Transverse colon (tissue), 4 donors: Measurements from ENCODE around the gene PTPRZ1. TPM values are rescaled to one million over a fixed set of nuclear protein-coding genes. Genes with fewer than 3 reads are reported as not detected.

Experiments used
- DNase-seq: peaks from one replicate; pipeline ENCODE4 v3.0.0-alpha.2; 2019
- H3K27ac ChIP-seq, 4 donors: fragments of 200-600 bp; sonication (generic); 2 replicates each; pipeline ENCODE4 v1.5.1; 2016 to 2018; ENCODE audit warnings: inconsistent platforms in 4 of 4
- H3K27me3 ChIP-seq: fragments of 200-600 bp; sonication (generic); 2 replicates; pipeline ENCODE4 v1.5.1; 2017; ENCODE audit warnings: inconsistent platforms
- H3K36me3 ChIP-seq, 4 donors: fragments of 200-600 bp; sonication (generic); 2 replicates each; pipeline ENCODE4 v1.5.1; 2017 to 2019; ENCODE audit warnings: inconsistent platforms in 4 of 4
- H3K4me1 ChIP-seq, 4 donors: fragments of 200-600 bp; sonication (generic); 2 replicates each; pipeline ENCODE4 v1.5.1; 2017 to 2020; ENCODE audit warnings: inconsistent platforms in 4 of 4
- H3K4me3 ChIP-seq, 4 donors: fragments of 200-600 bp; sonication (generic); 1 replicate in 1 of 4; 2 replicates in 3 of 4; pipeline versions ENCODE4 v1.5.1 to v1.6.1; 2017 to 2019; ENCODE audit warnings: inconsistent platforms in 4 of 4
- H3K9me3 ChIP-seq, 2 donors: fragments of 200-600 bp; sonication (generic); 2 replicates each; pipeline ENCODE4 v1.5.1; 2017 to 2019; ENCODE audit warnings: inconsistent platforms in 2 of 2
- CTCF ChIP-seq, 5 experiments: fragments of 200-600 bp in 3 of 5; fragments of 450-650 bp in 2 of 5; sonication (generic) in 3 of 5; IDR thresholded peaks; 1 replicate in 2 of 5; 2 replicates in 3 of 5; pipeline ENCODE4 v1.5.1; 2016 to 2017; ENCODE audit warnings: antibody characterized with exemption in 5 of 5, inconsistent platforms in 3 of 5, mild to moderate bottlenecking in 2 of 5, moderate library complexity in 1 of 5
- EP300 ChIP-seq: sonication (generic); formaldehyde crosslinking; IDR thresholded peaks from one replicate; pipeline ENCODE4 v1.6.1; 2017; ENCODE audit warnings: antibody characterized with exemption, low read depth
- POLR2A ChIP-seq: fragments of 450-650 bp; IDR thresholded peaks from one replicate; pipeline ENCODE4 v1.6.1; 2016; ENCODE audit warnings: antibody characterized with exemption, mild to moderate bottlenecking, moderate library complexity
- POLR2AphosphoS5 ChIP-seq, 3 donors: sonication (generic); formaldehyde crosslinking; IDR thresholded peaks; one replicate each; pipeline ENCODE4 v1.6.1; 2016; ENCODE audit warnings: antibody characterized with exemption in 3 of 3
- WGBS, 2 donors: methylation state at CpG; one replicate each; pipeline ENCODE4 v1.1.5; 2018; ENCODE audit warnings: low coverage in 1 of 2; 5-methylcytosine and 5-hydroxymethylcytosine counted together
- in situ Hi-C, 4 donors: fragments of 200-750 bp; cut with MboI; loops; one replicate each; pipeline versions ENCODE4 v1.15.0 to v1.15.1; 2017; ENCODE audit warnings: low sequenced_read_pairs in 3 of 4, low pct_ligation_motif_present in 1 of 4, low pct_unique_long_range_greater_than_20kb in 1 of 4
- intact Hi-C: fragments of 100-400 bp; cut with DNase I; formaldehyde crosslinking; loops from one replicate; pipeline ENCODE4 v1.15.1; 2023; ENCODE audit warnings: low total_unique reads
- total RNA-seq, 4 donors: library from RNA; depleted of rRNA; stranded (reverse); fragments of >200 nt; gene quantifications; one replicate each; pipeline ENCODE4 v1.1.0, GENCODE V29; 2016

Gene PTPRZ1
- total RNA-seq, 4 donors from 2014 or later, result 0.37 to 2.4 (median 2.0) TPM

- no peaks in the 10 kb centered on the region for H3K9me3 ChIP-seq
- H3K4me3 ChIP-seq, result no peak overlapping the region
- no peak for TF ChIP-seq EP300
- TF ChIP-seq POLR2AphosphoS5 (IDR thresholded peaks at IDR 0.05), result no peak
- TF ChIP-seq POLR2A, result no peak
- TF ChIP-seq CTCF (IDR thresholded peaks at IDR 0.05), result no peak
- no peaks in the 10 kb centered on the region for H3K36me3 ChIP-seq
- H3K27me3 ChIP-seq, result no peaks in the 10 kb centered on the region
- DNase-seq, result no peak
- H3K27ac ChIP-seq, result no peak overlapping the region
- in situ Hi-C loops (loop anchor here in 3 of 4 donors (25.0 kb wide), 2 partner anchors 430 to 455 kb away; no protein-coding TSS in a partner anchor), intact Hi-C loops (no loop called here)
- H3K4me1 ChIP-seq, result no peaks in the 10 kb centered on the region
Measured at GRCh38 chr7:122082160-122082559, 209.2 kb downstream of the PTPRZ1 start.

DNA sequence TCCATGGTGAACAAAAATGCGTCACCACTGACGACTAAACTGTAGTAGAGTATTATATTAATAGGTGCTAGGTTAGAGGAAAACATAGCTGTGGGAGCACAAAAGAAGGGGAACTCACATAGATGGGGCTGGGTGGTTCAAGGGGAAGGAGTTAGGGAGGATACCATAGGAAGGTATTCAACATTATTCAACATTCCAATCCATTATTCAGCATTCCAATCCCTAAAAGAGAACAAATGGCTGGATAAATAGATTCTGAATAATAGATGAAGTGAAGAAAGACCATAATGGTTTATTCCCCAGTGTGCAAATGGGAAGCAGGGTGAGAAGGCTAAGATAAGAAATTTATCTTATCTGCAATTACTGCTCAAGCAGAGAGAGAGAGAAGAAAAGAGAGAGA, 209.7 kb downstream of the PTPRZ1 start:
- Histone ChIP-seq H3K4me3 (no peak overlapping the region), H3K27me3 (no peaks in the 10 kb centered on the region), H3K4me1 (no peaks in the 10 kb centered on the region), H3K36me3 (no peaks in the 10 kb centered on the region), H3K27ac (no peak overlapping the region), H3K9me3 (no peaks in the 10 kb centered on the region)
- in situ Hi-C loops (loop anchor here in 3 of 4 donors (25.0 kb wide), 2 partner anchors 430 to 455 kb away; no protein-coding TSS in a partner anchor), intact Hi-C loops (no loop called here)
- TF ChIP-seq POLR2AphosphoS5 (IDR thresholded peaks at IDR 0.05), result no peak
- TF ChIP-seq CTCF (IDR thresholded peaks at IDR 0.05), result no peak
- no peak for TF ChIP-seq EP300
- no peak for TF ChIP-seq POLR2A
- DNase-seq, result no peak
- WGBS, 2 donors, result 89 to 93% methylated on average over 2 of the region's 2 CpGs

GRCh38 chr7:122092964-122093797, 220.2 kb downstream of the PTPRZ1 start:
- DNase-seq, result peak; percentile 69
- no peaks in the 10 kb centered on the region for H3K9me3 ChIP-seq
- no peak overlapping the region for H3K4me3 ChIP-seq
- no peaks in the 10 kb centered on the region for H3K27me3 ChIP-seq
- H3K27ac ChIP-seq, result no peak overlapping the region
- in situ Hi-C loops, result loop anchor here in 3 of 4 donors (25.0 kb wide), 2 partner anchors 419 to 444 kb away; no protein-coding TSS in a partner anchor
- no peaks in the 10 kb centered on the region for H3K36me3 ChIP-seq
- TF ChIP-seq POLR2AphosphoS5 (IDR thresholded peaks at IDR 0.05) (no peak), CTCF (IDR thresholded peaks at IDR 0.05) (peak; percentile 52 to 83 (median 77))
- no peaks in the 10 kb centered on the region for H3K4me1 ChIP-seq
- WGBS, 2 donors, result 84 to 87% methylated on average over 5 to 6 of the region's 6 CpGs
- intact Hi-C loops, result no loop called here

GRCh38 chr7:122094549-122094948, 221.6 kb downstream of the PTPRZ1 start:
- 83 to 94% methylated on average over 1 of the region's 1 CpG for WGBS, 2 donors
- in situ Hi-C loops, result loop anchor here in 3 of 4 donors (25.0 kb wide), 2 partner anchors 418 to 443 kb away; no protein-coding TSS in a partner anchor
- H3K9me3 ChIP-seq, result no peaks in the 10 kb centered on the region
- intact Hi-C loops, result no loop called here
- TF ChIP-seq POLR2A (no peak), POLR2AphosphoS5 (IDR thresholded peaks at IDR 0.05) (no peak), CTCF (IDR thresholded peaks at IDR 0.05) (no peak), EP300 (no peak)
- no peaks in the 10 kb centered on the region for H3K36me3 ChIP-seq
- H3K4me1 ChIP-seq, result no peaks in the 10 kb centered on the region
- DNase-seq, result no peak
- no peak overlapping the region for H3K4me3 ChIP-seq
- H3K27me3 ChIP-seq, result no peaks in the 10 kb centered on the region
- H3K27ac ChIP-seq, result no peak overlapping the region
